Endothelial cell of umbilical vein (primary cell): Measurements from ENCODE around the gene SCAF1. TPM values are rescaled to one million over a fixed set of nuclear protein-coding genes. Genes with fewer than 3 reads are reported as not detected.

Experiments used
- BruUV-seq: library from RNA; stranded (reverse); fragments of 400-500 nt; replicated peaks from 2 replicates; lab custom pipeline; 2021; lab: Mats Ljungman, UMichigan
- CTCF ChIA-PET: fragments of 300-600, 350-600 bp; sonication (Branson Sonifier 250); formaldehyde crosslinking; loops from one replicate; lab custom pipeline; 2021; ENCODE audit warnings: antibody characterized with exemption, inconsistent platforms; lab: Charles Lee
- POLR2A ChIA-PET: fragments of 300-600, 350-600 bp; sonication (Branson Sonifier 250); formaldehyde crosslinking; loops from one replicate; lab custom pipeline; 2021; ENCODE audit warnings: antibody characterized with exemption, inconsistent platforms; lab: Charles Lee
- DNase-seq: peaks from one replicate; pipeline ENCODE4 v3.0.0-alpha.2; 2011; ENCODE audit warnings: low read depth, low spot score
- FAIRE-seq: peaks from 2 replicates; lab custom pipeline; 2011; peaks lifted over from hg19 to GRCh38; lab: Jason Lieb, UNC
- H2AFZ ChIP-seq: 2 replicates; pipeline ENCODE4 v1.6.0; 2012; ENCODE audit warnings: low read depth, low read length, control low read depth, inconsistent platforms
- H3K27ac ChIP-seq: 2 replicates; pipeline ENCODE4 v1.5.1; 2011; ENCODE audit warnings: low read depth, mild to moderate bottlenecking, control low read depth, low read length, moderate library complexity; ENCODE audit not compliant: insufficient read depth
- H3K27me3 ChIP-seq, 2 experiments: 2 replicates each; pipeline versions ENCODE4 v1.6.0 to v1.6.1; 2011; ENCODE audit warnings: low read length in 2 of 2, mixed read lengths in 1 of 2; ENCODE audit not compliant: control insufficient read depth in 2 of 2, insufficient read depth in 2 of 2
- H3K36me3 ChIP-seq, 2 experiments: 2 replicates in 1 of 2; 3 replicates in 1 of 2; pipeline ENCODE4 v1.5.1; 2011; ENCODE audit warnings: low read length in 2 of 2, mild to moderate bottlenecking in 1 of 2, moderate library complexity in 1 of 2; ENCODE audit not compliant: control insufficient read depth in 2 of 2, insufficient read depth in 2 of 2; ENCODE audit errors: extremely low read depth in 1 of 2
- H3K4me1 ChIP-seq: 3 replicates; pipeline ENCODE4 v1.5.1; 2011; ENCODE audit warnings: mild to moderate bottlenecking, low read length; ENCODE audit not compliant: control insufficient read depth, insufficient read depth; ENCODE audit errors: extremely low read depth
- H3K4me2 ChIP-seq: 2 replicates; pipeline ENCODE4 v1.6.1; 2011; ENCODE audit warnings: low read length, control low read depth, mixed read lengths; ENCODE audit not compliant: insufficient read depth
- H3K4me3 ChIP-seq, 3 experiments: fragments of 200-600 bp in 1 of 3; sonication (generic), shearing (Covaris generic) in 1 of 3; replicated peaks in 1 of 3; 2 replicates each; pipeline ENCODE4 v1.5.1; 2011 to 2016; ENCODE audit warnings: control low read depth in 3 of 3, low read length in 3 of 3, mild to moderate bottlenecking in 2 of 3, inconsistent platforms in 1 of 3, low read depth in 1 of 3, moderate library complexity in 1 of 3; ENCODE audit not compliant: insufficient read depth in 1 of 3
- H3K79me2 ChIP-seq: 2 replicates; pipeline ENCODE4 v1.6.0; 2012; ENCODE audit warnings: low read length, inconsistent platforms; ENCODE audit not compliant: control insufficient read depth, insufficient read depth
- H3K9ac ChIP-seq: replicated peaks from 2 replicates; pipeline ENCODE3; 2011; ENCODE audit warnings: low read length, control low read depth; ENCODE audit not compliant: insufficient read depth; ENCODE audit errors: extremely low read depth
- H3K9me1 ChIP-seq: replicated peaks from 3 replicates; pipeline ENCODE4 v1.6.0; 2011; ENCODE audit warnings: mild to moderate bottlenecking, low read length; ENCODE audit not compliant: control insufficient read depth, insufficient read depth; ENCODE audit errors: extremely low read depth
- H3K9me3 ChIP-seq: replicated peaks from 2 replicates; pipeline ENCODE4 v1.5.1; 2012; ENCODE audit warnings: low read length, inconsistent platforms; ENCODE audit not compliant: control insufficient read depth, insufficient read depth
- H4K20me1 ChIP-seq: replicated peaks from 2 replicates; pipeline ENCODE3; 2011; ENCODE audit warnings: mild to moderate bottlenecking, low read length; ENCODE audit not compliant: control insufficient read depth, insufficient read depth; ENCODE audit errors: extremely low read depth
- EZH2 ChIP-seq: IDR thresholded peaks from 2 replicates; pipeline ENCODE4 v1.6.1; 2012; ENCODE audit warnings: borderline replicate concordance, low read depth, mild to moderate bottlenecking, moderate library complexity, low read length, inconsistent platforms; ENCODE audit not compliant: severe bottlenecking
- FOS ChIP-seq: IDR thresholded peaks from 2 replicates; pipeline ENCODE4 v1.6.1; 2011; ENCODE audit warnings: mild to moderate bottlenecking, low read length, moderate library complexity, borderline replicate concordance; ENCODE audit not compliant: insufficient read depth
- GATA2 ChIP-seq: IDR thresholded peaks from 2 replicates; pipeline ENCODE4 v1.7.0; 2011; ENCODE audit warnings: low read depth, mild to moderate bottlenecking, moderate library complexity, mixed read lengths, low read length; ENCODE audit not compliant: insufficient read length, insufficient read depth
- JUN ChIP-seq: IDR thresholded peaks from 2 replicates; pipeline ENCODE4 v1.6.1; 2011; ENCODE audit warnings: borderline replicate concordance, low read depth; ENCODE audit not compliant: insufficient read length, insufficient read depth
- MYC ChIP-seq: IDR thresholded peaks from one replicate; pipeline ENCODE4 v1.6.1; 2011; ENCODE audit warnings: mild to moderate bottlenecking, low read depth, low read length
- POLR2A ChIP-seq: IDR thresholded peaks from 2 replicates; pipeline ENCODE4 v1.6.1; 2012; ENCODE audit warnings: low read depth, mild to moderate bottlenecking, control low read depth, low read length
- POLR2AphosphoS5 ChIP-seq: IDR thresholded peaks from 2 replicates; pipeline ENCODE4 v1.6.1; 2012; ENCODE audit warnings: low read depth, mild to moderate bottlenecking, control low read depth, low read length, moderate library complexity; ENCODE audit not compliant: insufficient read depth
- dilution Hi-C: fragments of 300-500 bp; cut with MboI; formaldehyde crosslinking; loops from one replicate; pipeline ENCODE4 v1.15.0; 2019; ENCODE audit warnings: low sequenced_read_pairs; ENCODE audit not compliant: extremely low pct_ligation_motif_present
- intact Hi-C: fragments of 100-400 bp; cut with micrococcal nuclease; formaldehyde crosslinking; loops from one replicate; pipeline ENCODE4 v1.10.0; 2022
- polyA plus RNA-seq, 4 experiments: library from polyadenylated mRNA; depleted of rRNA in 3 of 4; stranded (reverse) in 3 of 4; unstranded in 1 of 4; fragments of >200 nt; gene quantifications; 2 replicates each; pipeline versions ENCODE4 v1.2.1 to v1.2.3, GENCODE V29; 2011 to 2012; ENCODE audit warnings: missing spikeins in 1 of 4
- total RNA-seq: library from RNA; stranded (reverse); gene quantifications from 2 replicates; pipeline ENCODE4 v1.2.3, GENCODE V29; 2021
- TF ChIP-seq, protein P1 (sequence below): IDR thresholded peaks from 2 replicates; pipeline ENCODE4 v1.6.1; 2011; ENCODE audit not compliant: insufficient read depth, insufficient read length
- TF ChIP-seq, protein P2 (sequence below), 2 donors: IDR thresholded peaks; 1 replicate in 1 of 2; 2 replicates in 1 of 2; pipeline ENCODE4 v1.5.1; 2011; ENCODE audit warnings: low read length in 2 of 2, mild to moderate bottlenecking in 2 of 2, moderate library complexity in 2 of 2, control low read depth in 1 of 2, inconsistent platforms in 1 of 2, low read depth in 1 of 2; ENCODE audit not compliant: insufficient read depth in 1 of 2; ENCODE audit errors: extremely low read depth in 1 of 2

The SCAF1 gene
- total and polyA plus RNA-seq, 2 donors (not counting 3 experiments of a cell fraction or from before 2014, with no cell fraction given) = 13.3 to 75.8 TPM

DNA sequence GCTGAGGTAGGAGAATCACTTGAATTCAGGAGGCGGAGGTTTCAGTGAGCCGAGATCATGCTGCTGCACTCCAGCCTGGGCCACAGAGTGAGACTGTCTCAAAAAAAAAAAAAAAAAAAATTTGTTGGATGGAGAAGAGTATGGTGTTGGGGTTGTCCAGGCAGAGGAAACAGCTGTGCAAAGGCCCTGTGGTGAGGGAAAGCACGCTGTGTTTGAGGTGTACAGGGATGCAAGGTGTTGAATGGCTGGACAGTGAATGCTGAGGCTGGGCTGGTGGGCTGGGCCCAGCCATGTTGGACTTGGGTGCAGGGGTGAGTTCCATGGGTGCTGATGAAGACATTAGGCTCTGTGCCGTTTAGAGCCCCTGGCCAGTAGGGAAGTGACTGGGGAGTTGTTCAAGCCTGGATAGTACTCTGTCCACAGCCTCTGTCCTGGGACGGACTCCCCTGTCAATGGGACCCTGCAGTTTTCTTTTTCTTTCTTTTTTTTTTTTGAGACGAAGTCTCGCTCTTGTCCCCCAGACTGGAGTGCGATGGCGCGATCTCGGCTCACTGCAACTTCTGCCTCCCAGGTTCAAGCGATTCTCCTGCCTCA, 32.4 kb upstream of the SCAF1 start:
- ChIA-PET CTCF (interaction anchor here (1.1 kb wide), 1 partner anchor 16 kb away, joined by 3 read pairs; no protein-coding TSS in a partner anchor), POLR2A (no interaction called here)
- Histone ChIP-seq H3K4me2 (no peak overlapping the region), H3K27me3 (no peaks in the 10 kb centered on the region), H3K79me2 (peaks cover 47% of the 10 kb centered on the region), H4K20me1 (no peaks in the 10 kb centered on the region), H3K4me1 (peaks cover 19% of the 10 kb centered on the region), H2AFZ (no peak overlapping the region), H3K4me3 (no peak overlapping the region), H3K9me1 (no peaks in the 10 kb centered on the region), H3K36me3 (peaks cover 2 to 21% of the 10 kb centered on the region in 2 experiments), H3K9ac (no peak overlapping the region), H3K27ac (no peak overlapping the region), H3K9me3 (no peaks in the 10 kb centered on the region)
- dilution Hi-C loops = no loop called here
- intact Hi-C loops = no loop called here
- DNase-seq (no peak), FAIRE-seq (no peak)
- no TSS peak for BruUV-seq
- TF ChIP-seq, protein P1, sequence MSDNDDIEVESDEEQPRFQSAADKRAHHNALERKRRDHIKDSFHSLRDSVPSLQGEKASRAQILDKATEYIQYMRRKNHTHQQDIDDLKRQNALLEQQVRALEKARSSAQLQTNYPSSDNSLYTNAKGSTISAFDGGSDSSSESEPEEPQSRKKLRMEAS = no peak
- TF ChIP-seq, protein P2, sequence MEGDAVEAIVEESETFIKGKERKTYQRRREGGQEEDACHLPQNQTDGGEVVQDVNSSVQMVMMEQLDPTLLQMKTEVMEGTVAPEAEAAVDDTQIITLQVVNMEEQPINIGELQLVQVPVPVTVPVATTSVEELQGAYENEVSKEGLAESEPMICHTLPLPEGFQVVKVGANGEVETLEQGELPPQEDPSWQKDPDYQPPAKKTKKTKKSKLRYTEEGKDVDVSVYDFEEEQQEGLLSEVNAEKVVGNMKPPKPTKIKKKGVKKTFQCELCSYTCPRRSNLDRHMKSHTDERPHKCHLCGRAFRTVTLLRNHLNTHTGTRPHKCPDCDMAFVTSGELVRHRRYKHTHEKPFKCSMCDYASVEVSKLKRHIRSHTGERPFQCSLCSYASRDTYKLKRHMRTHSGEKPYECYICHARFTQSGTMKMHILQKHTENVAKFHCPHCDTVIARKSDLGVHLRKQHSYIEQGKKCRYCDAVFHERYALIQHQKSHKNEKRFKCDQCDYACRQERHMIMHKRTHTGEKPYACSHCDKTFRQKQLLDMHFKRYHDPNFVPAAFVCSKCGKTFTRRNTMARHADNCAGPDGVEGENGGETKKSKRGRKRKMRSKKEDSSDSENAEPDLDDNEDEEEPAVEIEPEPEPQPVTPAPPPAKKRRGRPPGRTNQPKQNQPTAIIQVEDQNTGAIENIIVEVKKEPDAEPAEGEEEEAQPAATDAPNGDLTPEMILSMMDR (IDR thresholded peaks at IDR 0.05; ENCODE audit: extremely low read depth in 1 of 2, insufficient read depth in 1 of 2, low read depth in 1 of 2, low read length in 2 of 2) = no peak
- no peak for TF ChIP-seq EZH2
- no peak for TF ChIP-seq POLR2A
- no peak for TF ChIP-seq POLR2AphosphoS5
- no peak for TF ChIP-seq MYC
- no peak for TF ChIP-seq JUN
- TF ChIP-seq FOS = no peak
- TF ChIP-seq GATA2 = no peak
